ENCODE results near the gene WFDC9. TPM values are rescaled to one million over a fixed set of nuclear protein-coding genes. Genes with fewer than 3 reads are reported as not detected.
A peak's percentile ranks its signal among the peaks of the same experiment; 100 is the strongest.
"Not testable (repeated sequence)": the region's sequence is repeated elsewhere in the genome, so short reads cannot be mapped to it uniquely, and the experiment has no call there.

The WFDC9 gene
- total RNA-seq, 4 donors from 2014 or later: not detected

DNA sequence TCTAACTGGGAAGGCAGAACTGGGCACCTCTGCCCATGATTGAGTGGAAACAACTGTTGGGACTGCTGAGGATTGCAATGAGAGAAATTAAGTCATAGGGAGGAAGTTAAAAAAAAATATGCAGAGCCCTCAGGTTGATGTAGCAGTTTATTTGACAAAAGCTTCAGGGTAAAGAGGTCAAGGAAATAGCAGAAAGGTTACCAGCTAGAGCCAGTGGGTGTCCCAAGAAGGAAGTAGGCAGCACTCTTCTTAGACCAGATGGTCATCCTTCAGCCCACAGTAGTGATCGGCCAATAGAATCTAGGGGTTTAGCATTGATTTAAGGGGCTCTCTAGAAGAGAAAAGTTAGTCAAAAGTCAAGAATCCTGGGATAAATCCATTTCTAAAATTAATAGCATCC, 23.3 kb downstream of the WFDC9 start:
- no peak for TF ChIP-seq POLR2A (IDR thresholded peaks at IDR 0.05)
- no peak for TF ChIP-seq CTCF (IDR thresholded peaks at IDR 0.05)
- Histone ChIP-seq H3K36me3 (no peaks in the 10 kb centered on the region), H3K27me3 (no peaks in the 10 kb centered on the region), H3K4me1 (no peaks in the 10 kb centered on the region), H3K4me3 (no peak overlapping the region), H3K9me3 (peaks cover 0 to 5% (median 0%) of the 10 kb centered on the region in 4 donors), H3K27ac (no peak overlapping the region)
- no peak for DNase-seq

DNA sequence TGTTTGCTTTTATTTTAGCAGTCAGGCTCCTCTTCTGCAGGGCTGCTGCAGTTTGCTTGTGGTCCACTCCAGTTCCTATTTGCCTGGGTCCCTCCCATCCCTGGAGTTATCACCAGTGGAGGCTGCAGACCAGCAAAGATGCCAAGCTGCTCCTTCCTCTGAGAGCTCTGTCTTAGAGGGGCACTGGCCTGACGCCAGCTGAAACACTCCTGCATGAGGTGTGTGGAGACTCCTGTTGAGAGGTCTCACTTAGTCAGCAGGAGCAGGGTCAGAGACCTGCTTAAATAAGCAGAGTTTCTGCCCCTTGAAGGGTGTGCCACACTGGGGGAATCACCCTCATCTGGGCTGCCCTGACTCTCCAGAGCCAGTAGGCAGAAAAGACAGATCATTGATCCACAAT, 35.8 kb downstream of the WFDC9 start:
- H3K4me3 ChIP-seq: no peak overlapping the region
- no peaks in the 10 kb centered on the region for H3K4me1 ChIP-seq
- H3K36me3 ChIP-seq: no peaks in the 10 kb centered on the region
- no peak overlapping the region for H3K27ac ChIP-seq
- no peaks in the 10 kb centered on the region for H3K27me3 ChIP-seq
- no peaks in the 10 kb centered on the region for H3K9me3 ChIP-seq
- DNase-seq: no peak
- TF ChIP-seq CTCF (IDR thresholded peaks at IDR 0.05) (no peak), POLR2A (IDR thresholded peaks at IDR 0.05) (no peak)

DNA sequence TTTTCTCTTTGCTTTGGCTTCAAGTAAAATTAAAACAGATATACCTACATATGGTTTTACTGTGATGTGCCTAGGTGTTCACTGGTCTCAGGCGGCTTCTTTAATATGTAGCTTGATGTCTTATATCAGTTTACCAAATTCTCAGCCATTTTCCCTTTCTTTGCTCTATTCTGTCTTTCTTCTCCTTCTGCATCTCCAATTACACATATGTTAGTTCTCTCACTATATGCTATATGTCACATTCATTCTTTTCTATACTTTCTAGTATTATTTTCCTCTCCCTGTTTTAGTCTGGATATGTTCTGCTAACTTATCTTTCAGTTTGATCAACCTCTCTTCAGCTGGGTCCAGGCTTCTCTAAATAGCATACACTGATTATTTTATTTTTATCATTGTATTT, 37.6 kb downstream of the WFDC9 start:
- Histone ChIP-seq H3K27ac (no peak overlapping the region), H3K4me3 (no peak overlapping the region), H3K36me3 (no peaks in the 10 kb centered on the region), H3K4me1 (no peaks in the 10 kb centered on the region), H3K27me3 (no peaks in the 10 kb centered on the region), H3K9me3 (no peaks in the 10 kb centered on the region)
- TF ChIP-seq POLR2A (IDR thresholded peaks at IDR 0.05) (no peak), CTCF (IDR thresholded peaks at IDR 0.05) (no peak)
- no peak for DNase-seq

DNA sequence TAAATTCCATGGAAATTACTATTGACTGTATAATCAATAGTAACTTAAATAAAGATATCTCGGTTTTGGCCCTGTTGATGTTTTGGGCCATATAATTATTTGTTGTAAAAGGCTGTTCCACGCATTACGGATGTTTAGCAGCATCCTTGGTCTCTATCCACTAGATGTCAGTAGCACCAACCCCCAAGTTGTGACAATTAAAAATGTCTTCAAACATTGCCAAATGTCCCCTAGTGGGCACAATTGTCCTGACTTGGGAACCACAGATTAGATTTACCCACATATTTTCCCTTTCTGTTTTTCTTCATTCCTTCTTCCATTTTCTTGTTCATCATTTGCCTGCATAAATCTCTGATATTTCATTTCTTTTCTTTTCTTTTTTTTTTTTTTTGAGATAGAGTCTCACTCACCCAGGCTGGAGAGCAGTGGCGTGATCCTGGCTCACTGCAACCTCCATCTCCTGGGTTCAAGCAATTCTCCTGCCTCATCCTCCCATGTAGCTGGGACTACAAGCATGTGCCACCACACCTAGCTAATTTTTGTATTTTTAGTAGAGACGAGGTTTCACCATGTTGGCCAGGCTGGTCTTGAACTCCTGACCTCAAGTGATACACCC, 38.4 kb downstream of the WFDC9 start:
- TF ChIP-seq CTCF (IDR thresholded peaks at IDR 0.05) (peak in 5 of 6 experiments; percentile 20 to 76 (median 64)), POLR2A (IDR thresholded peaks at IDR 0.05) (no peak)
- DNase-seq: no peak
- H3K27me3 ChIP-seq: no peaks in the 10 kb centered on the region
- no peaks in the 10 kb centered on the region for H3K4me1 ChIP-seq
- H3K9me3 ChIP-seq: no peaks in the 10 kb centered on the region
- no peaks in the 10 kb centered on the region for H3K36me3 ChIP-seq
- no peak overlapping the region for H3K4me3 ChIP-seq
- no peak overlapping the region for H3K27ac ChIP-seq

DNA sequence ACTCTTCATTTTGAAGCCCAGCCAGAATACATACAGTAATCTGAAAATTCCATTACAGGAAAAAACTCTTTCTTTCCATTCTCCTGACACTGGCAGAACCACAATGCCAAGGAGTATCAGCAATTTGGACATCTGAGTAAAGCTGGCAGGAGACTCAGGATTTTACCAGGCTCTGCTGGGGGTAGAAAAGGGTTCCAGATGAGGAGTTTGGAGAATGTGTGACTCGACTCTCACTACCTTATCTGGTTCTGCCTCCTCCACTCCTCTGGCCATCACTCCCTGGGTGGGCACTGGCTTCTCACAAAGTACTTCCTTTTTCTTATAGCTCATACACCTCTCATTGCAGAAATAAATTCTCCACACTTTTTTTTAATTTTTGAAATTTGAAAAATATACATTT, 41.4 kb downstream of the WFDC9 start:
- H3K4me3 ChIP-seq: no peak overlapping the region
- TF ChIP-seq CTCF (IDR thresholded peaks at IDR 0.05): no peak
- no peak for TF ChIP-seq POLR2A (IDR thresholded peaks at IDR 0.05)

GRCh38 chr20:45588800-45589199, 42.3 kb downstream of the WFDC9 start:
- H3K4me3 ChIP-seq: no peak overlapping the region
- no peaks in the 10 kb centered on the region for H3K4me1 ChIP-seq
- no peak overlapping the region for H3K27ac ChIP-seq
- TF ChIP-seq CTCF (IDR thresholded peaks at IDR 0.05): no peak
- no peak for TF ChIP-seq POLR2A (IDR thresholded peaks at IDR 0.05)
- H3K36me3 ChIP-seq: no peaks in the 10 kb centered on the region
- DNase-seq: no peak
- no peaks in the 10 kb centered on the region for H3K27me3 ChIP-seq
- H3K9me3 ChIP-seq: no peaks in the 10 kb centered on the region

More for the DNA sequence above, 41.4 kb downstream of the WFDC9 start:
- H3K4me1 ChIP-seq: no peaks in the 10 kb centered on the region
- H3K36me3 ChIP-seq: no peaks in the 10 kb centered on the region
- DNase-seq: no peak
- no peak overlapping the region for H3K27ac ChIP-seq
- no peaks in the 10 kb centered on the region for H3K27me3 ChIP-seq
- no peaks in the 10 kb centered on the region for H3K9me3 ChIP-seq

DNA sequence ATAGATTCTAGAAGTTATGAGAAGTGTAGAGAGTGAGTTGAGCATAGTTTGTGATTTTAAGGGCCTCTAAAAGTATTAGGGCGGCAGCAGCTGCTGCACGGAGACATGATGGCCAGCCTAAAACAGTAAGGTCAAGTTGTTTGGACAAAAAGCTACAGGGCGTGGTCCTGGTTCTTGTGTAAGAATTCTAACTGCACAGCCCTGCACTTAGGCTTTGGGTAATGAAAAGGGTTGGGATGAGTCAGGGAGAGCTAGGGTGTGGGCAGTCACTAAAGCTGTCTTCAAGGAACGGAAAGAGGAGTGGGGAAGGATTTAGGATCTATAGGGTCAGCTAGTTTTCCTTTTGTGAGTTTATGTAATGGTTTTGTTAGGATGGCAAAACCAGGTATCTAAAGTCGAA, 45.1 kb downstream of the WFDC9 start:
- not testable (repeated sequence) for DNase-seq, H3K9me3 ChIP-seq, H3K4me1 ChIP-seq, H3K27me3 ChIP-seq, H3K27ac ChIP-seq, H3K4me3 ChIP-seq, H3K36me3 ChIP-seq

DNA sequence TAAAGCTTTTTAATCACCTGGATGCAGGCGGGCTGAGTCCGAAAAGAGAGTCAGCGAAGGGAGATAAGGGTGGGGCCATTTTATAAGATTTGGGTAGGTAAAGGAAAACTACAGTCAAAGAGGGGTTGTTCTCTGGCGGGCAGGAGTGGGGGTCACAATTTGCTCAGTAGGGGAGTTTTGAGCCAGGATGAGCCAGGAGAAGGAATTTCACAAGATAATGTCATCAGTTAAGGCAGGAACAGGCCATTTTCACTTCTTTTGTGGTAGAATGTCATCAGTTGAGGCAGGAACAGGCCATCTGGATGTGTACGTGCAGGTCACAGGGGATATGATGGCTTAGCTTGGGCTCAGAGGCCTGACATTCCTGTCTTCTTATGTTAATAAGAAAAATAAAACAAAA, 46.8 kb downstream of the WFDC9 start:
- H3K9me3 ChIP-seq, H3K36me3 ChIP-seq, DNase-seq, H3K27ac ChIP-seq, H3K4me1 ChIP-seq, H3K4me3 ChIP-seq, H3K27me3 ChIP-seq: not testable (repeated sequence)
